EH (cell line): ENCODE data around the gene PCYT1B.
A peak's percentile ranks its signal among the peaks of the same experiment; 100 is the strongest.
"Not testable (repeated sequence)": the region's sequence is repeated elsewhere in the genome, so short reads cannot be mapped to it uniquely, and the experiment has no call there.

ENCODE experiments used
- DNase-seq: peaks from one replicate; pipeline ENCODE4 v3.0.0-alpha.2; 2015; ENCODE audit warnings: low read depth

PCYT1B gene

GRCh38 chrX:24646006-24646405, 1.1 kb downstream of the PCYT1B start:
- DNase-seq: no peak

- DNase-seq: no peak
Observed at GRCh38 chrX:24643116-24643515, 4.0 kb downstream of the PCYT1B start.

- no peak for DNase-seq
Observed at GRCh38 chrX:24629701-24630100, 17.4 kb downstream of the PCYT1B start.

GRCh38 chrX:24619647-24620046, 27.5 kb downstream of the PCYT1B start:
- DNase-seq: peak; percentile 59

- no peak for DNase-seq
Observed at GRCh38 chrX:24610516-24610915, 36.6 kb downstream of the PCYT1B start.

- DNase-seq: no peak
Observed at GRCh38 chrX:24607616-24608015, 39.5 kb downstream of the PCYT1B start.

GRCh38 chrX:24605941-24606340, 41.2 kb downstream of the PCYT1B start:
- DNase-seq: not testable (repeated sequence)

- no peak for DNase-seq
Observed at GRCh38 chrX:24603191-24603590, 44.0 kb downstream of the PCYT1B start.

GRCh38 chrX:24601858-24602257, 45.3 kb downstream of the PCYT1B start:
- no peak for DNase-seq

GRCh38 chrX:24594501-24594900, 52.6 kb downstream of the PCYT1B start:
- DNase-seq: no peak

GRCh38 chrX:24590111-24590510, 57.0 kb downstream of the PCYT1B start:
- DNase-seq: no peak

- no peak for DNase-seq
Observed at GRCh38 chrX:24577091-24577490, 70.1 kb downstream of the PCYT1B start.

- DNase-seq: no peak
Observed at GRCh38 chrX:24575496-24575895, 71.7 kb downstream of the PCYT1B start.

GRCh38 chrX:24574743-24575142, 72.4 kb downstream of the PCYT1B start:
- no peak for DNase-seq

- no peak for DNase-seq
Observed at GRCh38 chrX:24567169-24567568, 80.0 kb downstream of the PCYT1B start.

GRCh38 chrX:24566240-24566639, 80.9 kb downstream of the PCYT1B start:
- no peak for DNase-seq

GRCh38 chrX:24563291-24564010, 83.7 kb downstream of the PCYT1B start:
- no peak for DNase-seq

GRCh38 chrX:24561121-24561520, 86.0 kb downstream of the PCYT1B start:
- DNase-seq: peak; percentile 32

- no peak for DNase-seq
Observed at GRCh38 chrX:24553011-24553410, 94.1 kb downstream of the PCYT1B start.

GRCh38 chrX:24550166-24550565, 97.0 kb downstream of the PCYT1B start:
- peak; percentile 11 for DNase-seq

- no peak for DNase-seq
Observed at GRCh38 chrX:24547961-24548360, 99.2 kb downstream of the PCYT1B start.

GRCh38 chrX:24542756-24543155, 104.4 kb downstream of the PCYT1B start:
- no peak for DNase-seq

GRCh38 chrX:24536551-24536950, 110.6 kb downstream of the PCYT1B start:
- DNase-seq: no peak

- no peak for DNase-seq
Observed at GRCh38 chrX:24528605-24529004, 118.5 kb downstream of the PCYT1B start.
